Myocyte (in vitro differentiated cells): ENCODE measurements around the gene STAU1. TPM values are rescaled to one million over a fixed set of nuclear protein-coding genes. Genes with fewer than 3 reads are reported as not detected.

Experiments
- DNase-seq: peaks from one replicate; pipeline ENCODE4 v3.0.0-alpha.2; 2012; ENCODE audit warnings: low read depth
- total RNA-seq: library from RNA; depleted of rRNA; stranded (reverse); fragments of >200 nt; gene quantifications from 2 replicates; pipeline ENCODE4 v1.2.3, GENCODE V29; 2014

Gene STAU1
- total RNA-seq, 1 donor from 2014 or later: 80.7 TPM

- no peak for DNase-seq
Observed at GRCh38 chr20:49078310-49078709, 109.8 kb downstream of the STAU1 start.

- DNase-seq: no peak
Observed at GRCh38 chr20:49074521-49074920, 113.6 kb downstream of the STAU1 start.

Other genes with a start within 250 kb of the STAU1 start
- gene CSE1L, start 142.0 kb downstream of the STAU1 start, total RNA-seq: 70.1 and 78.5 TPM in 2 replicates
- 33.7 and 45.3 TPM in 2 replicates for gene DDX27, start 31.1 kb upstream of the STAU1 start, total RNA-seq
- 32.8 and 42.6 TPM in 2 replicates for gene ZNFX1, start 89.7 kb upstream of the STAU1 start, total RNA-seq